ENCODE measurements around the gene PROX2.

PROX2 gene

DNA sequence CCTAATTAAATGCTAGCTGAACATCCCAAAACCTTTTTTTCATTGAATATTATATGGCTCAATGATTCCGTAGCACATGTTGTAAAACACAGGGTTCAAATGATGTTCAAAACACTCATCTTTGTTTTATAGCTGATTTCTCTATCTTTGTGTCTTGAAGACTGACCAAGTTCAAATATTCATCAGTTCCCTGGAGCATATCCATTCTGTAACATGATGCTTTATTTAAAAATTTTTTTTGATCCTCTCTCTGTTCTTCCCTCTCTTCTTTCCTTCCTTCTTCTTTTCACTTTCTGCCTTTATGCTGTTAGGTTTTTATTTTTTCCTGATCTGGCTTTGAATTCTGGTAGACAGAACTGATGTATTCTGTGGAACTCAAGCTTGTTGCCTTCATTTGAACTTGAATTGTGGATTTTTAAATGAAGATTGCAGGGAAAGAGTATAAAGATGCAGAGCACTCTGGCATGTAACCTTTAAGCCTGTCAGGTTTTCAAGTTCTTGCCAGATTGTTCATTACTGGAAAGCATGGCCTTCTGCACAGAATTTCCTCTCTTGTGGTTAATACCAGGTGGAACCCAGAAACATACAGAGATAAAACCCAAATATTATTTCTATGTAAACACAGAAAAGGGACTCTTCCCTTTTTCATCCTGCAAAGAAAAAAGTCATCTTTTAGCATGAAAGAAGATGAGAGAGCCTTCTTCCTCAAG, 39.5 kb downstream of the PROX2 start:
- TF ChIP-seq, protein P1, sequence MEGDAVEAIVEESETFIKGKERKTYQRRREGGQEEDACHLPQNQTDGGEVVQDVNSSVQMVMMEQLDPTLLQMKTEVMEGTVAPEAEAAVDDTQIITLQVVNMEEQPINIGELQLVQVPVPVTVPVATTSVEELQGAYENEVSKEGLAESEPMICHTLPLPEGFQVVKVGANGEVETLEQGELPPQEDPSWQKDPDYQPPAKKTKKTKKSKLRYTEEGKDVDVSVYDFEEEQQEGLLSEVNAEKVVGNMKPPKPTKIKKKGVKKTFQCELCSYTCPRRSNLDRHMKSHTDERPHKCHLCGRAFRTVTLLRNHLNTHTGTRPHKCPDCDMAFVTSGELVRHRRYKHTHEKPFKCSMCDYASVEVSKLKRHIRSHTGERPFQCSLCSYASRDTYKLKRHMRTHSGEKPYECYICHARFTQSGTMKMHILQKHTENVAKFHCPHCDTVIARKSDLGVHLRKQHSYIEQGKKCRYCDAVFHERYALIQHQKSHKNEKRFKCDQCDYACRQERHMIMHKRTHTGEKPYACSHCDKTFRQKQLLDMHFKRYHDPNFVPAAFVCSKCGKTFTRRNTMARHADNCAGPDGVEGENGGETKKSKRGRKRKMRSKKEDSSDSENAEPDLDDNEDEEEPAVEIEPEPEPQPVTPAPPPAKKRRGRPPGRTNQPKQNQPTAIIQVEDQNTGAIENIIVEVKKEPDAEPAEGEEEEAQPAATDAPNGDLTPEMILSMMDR (IDR thresholded peaks at IDR 0.05; ENCODE audit: insufficient read depth, low read depth, low read length, missing control alignments) = no peak
- H3K4me3 ChIP-seq (ENCODE audit: low read length) = no peak overlapping the region
- DNase-seq (ENCODE audit: low read depth) = no peak

DNA sequence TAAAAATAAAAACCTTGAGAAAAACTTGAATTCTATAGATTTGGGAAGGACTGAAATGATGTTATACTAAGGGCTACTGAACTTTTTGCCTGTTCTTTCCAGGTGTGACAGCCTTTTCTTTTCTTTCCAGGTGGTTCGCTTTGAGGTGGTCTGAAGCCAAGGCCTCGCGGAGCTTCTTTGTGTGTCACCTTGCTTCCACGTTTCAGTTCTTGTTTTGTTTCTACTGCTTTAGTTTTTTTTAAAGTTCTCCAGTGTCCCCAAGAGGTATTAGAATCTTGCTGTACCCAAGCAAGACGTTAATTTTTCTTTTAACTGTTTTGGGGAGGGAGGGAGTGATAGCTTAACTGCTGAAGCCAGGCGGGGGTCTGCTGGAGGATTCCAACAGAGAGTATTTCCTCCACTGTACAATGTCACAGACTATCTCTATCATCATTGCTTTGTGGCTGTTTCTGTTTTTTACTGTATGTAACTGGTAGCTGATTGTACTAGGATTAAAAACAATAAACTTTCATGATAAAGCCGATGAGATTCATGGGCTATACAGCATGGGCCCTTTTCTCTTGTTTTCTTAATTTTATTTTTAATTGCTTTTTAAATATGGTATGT, 40.2 kb downstream of the PROX2 start:
- DNase-seq (ENCODE audit: low read depth) = no peak
- no peak overlapping the region for H3K4me3 ChIP-seq (ENCODE audit: low read length)
- TF ChIP-seq, protein P1 (IDR thresholded peaks at IDR 0.05; ENCODE audit: insufficient read depth, low read depth, low read length, missing control alignments) = no peak

DNA sequence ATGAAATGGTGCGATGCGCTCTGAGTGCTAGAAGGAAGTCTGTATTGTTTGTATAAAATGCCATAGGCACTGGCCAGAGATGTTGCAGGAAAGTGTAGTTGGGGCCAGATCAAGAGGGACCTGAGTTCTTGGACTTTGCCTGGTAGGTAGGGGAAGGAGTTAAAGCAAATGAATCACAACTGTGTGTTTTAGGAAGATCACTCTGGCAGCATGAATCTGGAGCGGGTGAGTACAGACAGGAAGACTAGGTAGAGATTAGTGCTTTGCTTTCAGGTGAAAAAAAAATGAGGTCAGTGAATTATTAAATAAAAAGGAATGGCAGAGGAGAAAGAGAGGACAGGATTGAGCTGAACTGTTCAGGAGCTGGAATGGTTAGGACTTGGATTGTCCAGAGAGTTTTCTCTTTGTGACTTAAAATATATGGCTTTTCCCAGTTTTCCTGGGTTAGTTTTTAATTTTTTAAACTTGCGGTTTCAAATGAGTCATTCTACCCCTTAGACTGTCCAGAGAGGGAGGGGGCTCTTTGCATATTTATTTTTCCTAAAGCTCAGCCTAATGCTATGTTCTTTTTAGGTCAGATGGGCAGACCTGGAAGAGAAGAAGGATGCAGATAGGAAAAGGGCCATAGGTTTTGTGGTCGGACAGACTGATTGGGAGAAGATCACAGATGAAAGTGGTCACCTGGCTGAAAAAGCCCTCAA, 41.1 kb downstream of the PROX2 start:
- DNase-seq (ENCODE audit: low read depth) = no peak
- TF ChIP-seq, protein P1 (IDR thresholded peaks at IDR 0.05; ENCODE audit: insufficient read depth, low read depth, low read length, missing control alignments) = no peak
- H3K4me3 ChIP-seq (ENCODE audit: low read length) = no peak overlapping the region

DNA sequence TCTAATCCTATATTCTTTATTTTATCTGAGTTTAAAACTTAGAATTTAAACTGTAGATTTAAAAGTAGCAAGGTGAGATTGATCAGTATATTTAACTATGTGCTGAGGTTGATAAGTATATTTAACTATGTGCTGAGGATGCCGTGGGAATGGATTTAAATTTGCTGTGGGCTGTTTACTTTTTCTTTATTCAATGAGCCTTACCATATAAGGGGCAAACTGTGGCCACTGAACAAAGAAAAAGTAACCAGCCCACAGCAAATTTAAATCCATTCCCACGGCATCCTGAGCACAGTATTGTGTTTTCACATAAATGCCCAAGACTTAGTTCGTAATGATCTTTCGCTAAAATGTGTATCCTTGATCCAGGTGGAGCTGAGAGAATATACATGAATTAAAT, 43.1 kb downstream of the PROX2 start:
- H3K4me3 ChIP-seq (ENCODE audit: low read length) = no peak overlapping the region
- DNase-seq (ENCODE audit: low read depth) = no peak
- TF ChIP-seq, protein P1 (IDR thresholded peaks at IDR 0.05; ENCODE audit: insufficient read depth, low read depth, low read length, missing control alignments) = no peak

DNA sequence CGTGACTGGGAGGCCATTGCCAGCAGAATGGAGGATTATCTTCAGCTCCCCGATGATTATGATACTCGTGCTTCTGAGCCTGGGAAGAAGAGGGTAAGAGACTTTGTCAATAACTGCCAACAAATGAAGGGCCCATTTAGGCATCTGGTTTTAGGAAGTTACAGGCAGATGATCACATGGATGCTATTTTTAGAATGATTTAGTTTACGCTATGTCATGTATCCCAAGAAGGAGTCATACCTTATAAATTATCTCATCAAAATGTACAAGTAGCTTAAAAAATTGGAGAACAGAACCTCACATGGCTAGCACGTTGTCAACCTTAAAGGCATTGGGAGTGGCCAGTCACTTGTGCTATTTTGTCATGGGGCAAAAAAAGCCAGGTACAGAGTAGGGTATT, 46.7 kb downstream of the PROX2 start:
- no peak for DNase-seq (ENCODE audit: low read depth)
- TF ChIP-seq, protein P1 (IDR thresholded peaks at IDR 0.05; ENCODE audit: insufficient read depth, low read depth, low read length, missing control alignments) = no peak
- no peak overlapping the region for H3K4me3 ChIP-seq (ENCODE audit: low read length)

DNA sequence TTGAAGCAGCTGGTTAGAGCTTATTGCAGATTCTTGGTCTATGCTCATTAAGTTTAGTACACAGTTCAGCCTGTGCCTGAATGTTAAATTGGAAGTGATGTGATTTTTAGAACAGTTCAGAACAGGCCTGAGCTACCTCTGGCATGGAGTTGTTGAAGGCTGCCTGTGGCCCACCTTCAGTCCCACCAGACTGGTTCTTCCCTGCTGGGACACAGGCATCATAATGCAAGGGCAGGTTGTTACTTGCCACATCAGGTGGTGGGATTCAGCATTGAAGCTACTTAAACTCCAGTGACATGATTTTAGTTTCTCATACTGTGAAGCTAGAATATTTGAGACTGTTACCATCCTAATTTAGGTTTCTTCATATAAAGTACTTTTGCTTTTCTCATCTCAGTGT, 49.4 kb downstream of the PROX2 start:
- TF ChIP-seq, protein P1 (IDR thresholded peaks at IDR 0.05; ENCODE audit: insufficient read depth, low read depth, low read length, missing control alignments) = no peak
- H3K4me3 ChIP-seq (ENCODE audit: low read length) = no peak overlapping the region
- peak; percentile 53 for DNase-seq (ENCODE audit: low read depth)

Measured in epithelial cell of esophagus (primary cell).